SK-N-MC (cell line): ENCODE measurements around the gene OR10G8.

ENCODE experiments used
- DNase-seq: peaks from one replicate; pipeline ENCODE4 v3.0.0-alpha.2; 2011; ENCODE audit warnings: low read depth, low spot score
- H3K27ac ChIP-seq: fragments of 200-600 bp; sonication (generic); 2 replicates; pipeline ENCODE4 v1.5.1; 2016; ENCODE audit warnings: mixed run types
- H3K36me3 ChIP-seq: fragments of 200-600 bp; sonication (generic); 2 replicates; pipeline ENCODE4 v1.6.1; 2017; ENCODE audit warnings: antibody characterized with exemption, low read length, mixed read lengths; ENCODE audit not compliant: insufficient read depth
- H3K4me3 ChIP-seq: fragments of 200-600 bp; sonication (generic); 2 replicates; pipeline ENCODE4 v1.5.1; 2016
- H3K9ac ChIP-seq: fragments of 200-600 bp; sonication (generic); 2 replicates; pipeline ENCODE4 v1.8.0; 2017; ENCODE audit warnings: mixed run types, mixed read lengths; ENCODE audit not compliant: insufficient read length
- H3K9me3 ChIP-seq: fragments of 200-600 bp; sonication (generic); 2 replicates; pipeline ENCODE4 v1.6.1; 2017; ENCODE audit warnings: low read depth, mild to moderate bottlenecking, antibody characterized with exemption, low read length, moderate library complexity, mixed read lengths
- EZH2 ChIP-seq: fragments of 200-600 bp; sonication (generic); IDR thresholded peaks from one replicate; pipeline ENCODE4 v1.6.1; 2017; ENCODE audit warnings: antibody characterized with exemption
- FOXP2 ChIP-seq: optimal IDR thresholded peaks from 2 replicates; pipeline ENCODE3; 2011; ENCODE audit warnings: mild to moderate bottlenecking, moderate library complexity; ENCODE audit not compliant: insufficient read depth; ENCODE audit errors: extremely low read length, control extremely low read depth
- POLR2AphosphoS5 ChIP-seq: IDR thresholded peaks from 2 replicates; pipeline ENCODE4 v1.6.1; 2012; ENCODE audit warnings: mild to moderate bottlenecking, low read depth, low read length, borderline replicate concordance

The OR10G8 gene

DNA sequence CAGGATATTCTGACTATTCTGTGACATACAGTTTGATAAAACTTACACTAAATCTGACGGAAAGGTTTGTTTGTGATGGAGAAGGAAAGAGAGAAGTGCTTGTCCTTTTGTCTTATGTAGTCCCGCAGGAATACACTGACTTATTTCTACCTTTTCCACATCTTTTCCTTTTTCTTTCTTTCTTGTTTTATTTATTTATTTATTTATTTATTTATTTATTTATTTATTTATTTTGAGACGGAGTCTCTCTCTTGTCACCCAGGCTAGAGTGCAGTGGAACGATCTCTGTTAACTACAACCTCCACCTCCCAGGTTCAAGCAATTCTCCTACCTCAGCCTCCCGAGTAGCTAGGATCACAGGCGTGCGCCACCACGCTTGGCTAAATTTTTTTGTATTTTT is 45.5 kb downstream of the OR10G8 start:
- DNase-seq = no peak
- TF ChIP-seq EZH2 (no peak), FOXP2 (no peak), POLR2AphosphoS5 (no peak)

DNA sequence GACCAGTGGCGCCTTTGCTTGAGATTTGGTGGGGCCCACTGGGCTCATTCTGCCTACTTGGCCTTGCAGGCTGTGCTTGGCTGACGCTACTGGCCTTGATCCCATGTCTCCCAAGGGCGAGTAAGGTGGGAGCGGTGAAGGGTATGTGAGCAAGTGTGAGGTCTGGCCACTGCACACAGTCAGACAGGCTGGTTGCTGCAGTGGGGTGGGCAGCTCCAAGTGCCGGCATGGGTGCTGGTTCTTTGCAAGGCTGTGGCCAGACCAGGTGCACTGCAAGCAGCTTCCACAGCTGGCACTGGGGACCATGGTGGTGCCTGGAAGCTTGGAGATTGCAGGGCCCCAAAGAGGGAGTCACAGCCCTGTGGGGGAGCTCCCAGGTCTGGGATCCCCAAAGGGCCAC is 48.0 kb downstream of the OR10G8 start:
- DNase-seq = no peak
- Histone ChIP-seq H3K27ac (no peak overlapping the region), H3K9me3 (no peaks in the 10 kb centered on the region), H3K9ac (no peak overlapping the region), H3K36me3 (no peaks in the 10 kb centered on the region), H3K4me3 (no peak overlapping the region)
- TF ChIP-seq EZH2 = no peak

More for the DNA sequence above, 45.5 kb downstream of the OR10G8 start:
- Histone ChIP-seq H3K4me3 (no peak overlapping the region), H3K36me3 (no peaks in the 10 kb centered on the region), H3K9ac (no peak overlapping the region), H3K9me3 (no peaks in the 10 kb centered on the region), H3K27ac (no peak overlapping the region)

DNA sequence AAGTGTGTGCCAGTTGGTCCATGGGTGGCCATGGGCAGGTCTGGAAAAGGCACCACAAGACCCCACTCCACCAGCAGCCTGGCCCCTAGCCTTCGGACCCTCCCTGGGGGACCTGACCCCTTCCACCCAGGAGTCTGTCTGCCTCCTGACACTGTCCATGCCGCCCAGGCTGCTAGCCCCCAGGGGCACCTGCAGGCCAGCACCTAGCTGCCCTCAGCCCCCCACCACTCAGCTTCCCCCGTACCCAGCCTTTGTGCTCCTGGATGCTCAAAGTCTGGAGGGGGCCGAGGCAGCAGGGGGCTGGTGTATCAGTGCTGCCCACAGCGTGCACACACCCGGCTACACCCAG is 48.9 kb downstream of the OR10G8 start:
- no peak overlapping the region for H3K4me3 ChIP-seq
- TF ChIP-seq FOXP2 (no peak), EZH2 (no peak), POLR2AphosphoS5 (no peak)
- H3K9me3 ChIP-seq = no peaks in the 10 kb centered on the region

DNA sequence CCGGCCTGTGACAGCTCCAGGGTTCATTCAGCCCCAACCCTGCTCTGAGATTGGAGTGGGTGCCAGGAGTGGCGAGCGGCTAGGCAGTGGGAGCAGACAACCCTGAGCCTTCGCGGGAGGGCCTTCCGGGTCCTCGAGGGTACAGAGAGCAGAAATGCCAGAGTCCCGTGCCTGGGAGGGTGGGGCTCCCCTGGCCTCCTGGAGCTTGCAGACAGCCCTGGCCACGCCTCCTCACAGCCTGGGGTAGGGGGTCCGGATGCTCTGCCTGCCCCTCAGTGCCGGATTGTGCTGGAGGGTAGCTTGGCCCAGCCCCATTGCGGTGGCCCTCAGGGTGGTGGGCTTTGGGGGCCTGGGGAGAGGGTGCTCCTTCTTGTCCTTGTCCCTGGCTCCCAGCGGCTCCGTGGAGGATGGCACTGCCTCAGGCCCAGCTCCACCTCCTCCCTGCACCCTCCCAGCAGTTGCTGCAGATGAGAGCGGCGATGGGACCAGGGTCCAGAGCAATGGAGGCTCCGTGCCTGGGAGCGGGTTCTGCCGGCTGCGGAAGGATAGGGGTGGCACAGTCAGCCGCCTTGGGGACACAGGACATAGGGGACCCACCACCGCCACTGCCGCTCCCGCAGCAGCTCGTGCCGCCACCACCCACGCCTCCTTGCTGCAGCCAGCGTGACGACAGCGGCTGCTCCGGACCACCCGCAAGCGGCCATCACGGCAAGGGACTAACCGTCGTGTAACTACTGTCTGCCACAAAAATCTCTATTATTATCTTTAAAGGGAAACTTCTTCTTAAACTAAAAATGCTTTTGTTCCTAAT is 49.4 kb downstream of the OR10G8 start:
- Histone ChIP-seq H3K27ac (no peak overlapping the region), H3K9ac (no peak overlapping the region), H3K4me3 (no peak overlapping the region), H3K36me3 (no peaks in the 10 kb centered on the region), H3K9me3 (no peaks in the 10 kb centered on the region)
- no peak for DNase-seq
- TF ChIP-seq FOXP2 (no peak), POLR2AphosphoS5 (no peak), EZH2 (no peak)

More for the DNA sequence above, 48.9 kb downstream of the OR10G8 start:
- Histone ChIP-seq H3K9ac (no peak overlapping the region), H3K36me3 (no peaks in the 10 kb centered on the region), H3K27ac (no peak overlapping the region)
- DNase-seq = no peak

DNA sequence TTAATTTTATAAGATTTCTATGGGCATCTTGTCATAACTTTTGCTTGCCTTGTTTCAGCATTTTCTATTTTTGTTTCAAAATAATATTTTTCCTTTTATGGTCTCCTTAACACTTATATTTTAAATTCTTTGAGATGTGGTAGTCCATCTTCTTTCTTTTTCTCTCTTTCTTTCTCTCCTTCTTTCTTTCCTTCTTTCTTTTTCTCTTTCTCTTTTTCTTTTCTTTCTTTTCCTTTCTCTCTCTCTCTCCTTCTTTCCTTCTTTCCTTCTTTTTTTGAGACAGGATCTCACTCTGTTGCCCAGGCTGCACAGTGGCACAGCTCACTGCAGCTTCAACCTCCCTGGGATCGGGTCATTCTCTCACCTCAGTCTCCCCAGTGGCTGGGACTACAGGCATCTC is 50.7 kb downstream of the OR10G8 start:
- H3K36me3 ChIP-seq = no peaks in the 10 kb centered on the region
- no peak overlapping the region for H3K4me3 ChIP-seq
- no peak overlapping the region for H3K9ac ChIP-seq
- no peak for DNase-seq
- no peak overlapping the region for H3K27ac ChIP-seq
- H3K9me3 ChIP-seq = no peaks in the 10 kb centered on the region
- TF ChIP-seq EZH2 (no peak), FOXP2 (no peak), POLR2AphosphoS5 (no peak)

DNA sequence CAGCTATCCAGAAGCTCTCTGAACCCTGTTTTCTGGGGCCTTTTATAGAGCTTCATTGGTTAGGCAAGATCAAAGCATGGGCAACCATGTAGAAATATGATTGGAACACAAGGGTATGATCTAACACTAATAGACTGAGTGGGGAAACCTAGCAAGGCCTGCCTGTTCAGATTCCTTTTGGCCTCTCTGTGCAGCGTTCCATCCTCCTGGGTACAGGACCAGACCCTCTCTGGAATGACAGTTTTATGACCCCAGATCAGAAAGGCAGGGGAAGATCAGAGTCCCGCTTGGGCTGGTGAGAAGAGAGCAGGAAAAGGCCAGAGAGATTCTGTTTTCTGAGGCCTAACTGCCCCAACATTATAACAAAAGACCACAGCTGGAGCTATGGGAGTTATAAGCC is 52.0 kb downstream of the OR10G8 start:
- Histone ChIP-seq H3K27ac (no peak overlapping the region), H3K9me3 (no peaks in the 10 kb centered on the region), H3K9ac (no peak overlapping the region), H3K36me3 (no peaks in the 10 kb centered on the region), H3K4me3 (no peak overlapping the region)
- TF ChIP-seq FOXP2 (no peak), POLR2AphosphoS5 (no peak), EZH2 (no peak)
- no peak for DNase-seq

DNA sequence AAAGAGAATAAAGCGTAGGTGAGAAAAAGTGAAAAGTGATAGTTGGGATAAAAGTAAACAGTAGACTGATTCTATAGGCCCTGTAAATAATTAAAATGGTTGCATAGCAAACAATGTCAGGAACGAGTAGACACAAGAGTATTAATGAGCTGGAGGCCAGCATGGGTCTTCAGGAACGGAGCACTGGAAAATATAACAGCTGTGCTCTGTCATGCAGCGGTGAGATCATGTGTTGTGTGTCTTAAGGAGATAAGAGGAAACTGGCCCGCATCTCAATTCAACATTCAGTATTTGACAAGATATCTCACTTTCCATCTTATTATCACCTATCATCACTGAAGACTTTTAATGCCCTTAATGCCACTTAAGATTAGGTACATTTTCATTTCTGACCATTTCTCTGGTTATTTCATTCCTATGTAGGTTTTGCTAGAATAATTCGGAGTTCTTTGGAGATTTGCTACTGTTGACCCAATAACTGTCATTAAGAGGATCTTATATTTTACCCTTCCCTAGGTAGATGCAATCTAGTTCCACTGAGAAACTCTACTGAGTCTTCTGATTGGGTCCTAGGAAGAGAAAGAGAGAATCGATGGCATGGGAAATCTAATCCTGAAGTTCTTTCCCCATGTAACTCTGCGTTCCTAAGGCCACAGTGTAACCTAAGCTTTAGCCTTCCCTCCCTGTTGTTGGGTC is 53.2 kb downstream of the OR10G8 start:
- TF ChIP-seq FOXP2 = no peak
- no peak for DNase-seq
- Histone ChIP-seq H3K9ac (no peak overlapping the region), H3K36me3 (no peaks in the 10 kb centered on the region), H3K9me3 (no peaks in the 10 kb centered on the region), H3K27ac (no peak overlapping the region), H3K4me3 (no peak overlapping the region)
